Fibroblast of lung (primary cell): ENCODE measurements around the gene EXOC6B.

Experiments
- EZH2 ChIP-seq: IDR thresholded peaks from 2 replicates; pipeline ENCODE4 v1.5.1; 2012; ENCODE audit warnings: low read length, control low read depth, mild to moderate bottlenecking; ENCODE audit errors: missing control alignments
- TF ChIP-seq, protein P1 (sequence below), 2 donors: IDR thresholded peaks in 1 of 2; conservative IDR thresholded peaks in 1 of 2; 1 replicate in 1 of 2; 2 replicates in 1 of 2; pipeline ENCODE4 v1.5.1; 2011 to 2012; ENCODE audit warnings: low read length in 2 of 2, control low read depth in 1 of 2, inconsistent platforms in 1 of 2, low read depth in 1 of 2, mild to moderate bottlenecking in 1 of 2

DNA sequence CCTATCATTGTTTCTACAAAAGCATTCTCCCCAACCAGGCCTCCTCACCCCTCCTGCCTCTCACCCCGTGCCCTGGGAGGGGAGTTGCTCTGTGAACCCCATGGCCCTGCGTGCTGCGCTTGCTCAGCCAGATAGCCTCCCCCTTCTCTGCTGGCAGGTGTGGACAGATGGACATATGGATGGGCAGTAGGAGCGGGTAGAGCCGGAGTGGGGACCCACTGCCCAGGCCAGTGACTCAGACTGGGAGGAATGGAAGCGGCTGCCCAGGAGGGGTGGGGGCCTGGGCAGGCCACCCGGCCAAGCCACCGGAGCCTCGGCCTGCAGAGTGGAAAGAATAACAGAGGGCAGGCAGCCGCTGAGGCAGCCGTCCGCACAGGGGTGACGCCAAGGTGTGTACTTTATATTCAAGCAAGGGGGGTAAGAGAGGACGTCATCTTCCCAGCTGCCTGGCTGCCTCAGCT is 686.9 kb downstream of the EXOC6B start:
- TF ChIP-seq, protein P1, sequence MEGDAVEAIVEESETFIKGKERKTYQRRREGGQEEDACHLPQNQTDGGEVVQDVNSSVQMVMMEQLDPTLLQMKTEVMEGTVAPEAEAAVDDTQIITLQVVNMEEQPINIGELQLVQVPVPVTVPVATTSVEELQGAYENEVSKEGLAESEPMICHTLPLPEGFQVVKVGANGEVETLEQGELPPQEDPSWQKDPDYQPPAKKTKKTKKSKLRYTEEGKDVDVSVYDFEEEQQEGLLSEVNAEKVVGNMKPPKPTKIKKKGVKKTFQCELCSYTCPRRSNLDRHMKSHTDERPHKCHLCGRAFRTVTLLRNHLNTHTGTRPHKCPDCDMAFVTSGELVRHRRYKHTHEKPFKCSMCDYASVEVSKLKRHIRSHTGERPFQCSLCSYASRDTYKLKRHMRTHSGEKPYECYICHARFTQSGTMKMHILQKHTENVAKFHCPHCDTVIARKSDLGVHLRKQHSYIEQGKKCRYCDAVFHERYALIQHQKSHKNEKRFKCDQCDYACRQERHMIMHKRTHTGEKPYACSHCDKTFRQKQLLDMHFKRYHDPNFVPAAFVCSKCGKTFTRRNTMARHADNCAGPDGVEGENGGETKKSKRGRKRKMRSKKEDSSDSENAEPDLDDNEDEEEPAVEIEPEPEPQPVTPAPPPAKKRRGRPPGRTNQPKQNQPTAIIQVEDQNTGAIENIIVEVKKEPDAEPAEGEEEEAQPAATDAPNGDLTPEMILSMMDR (conservative IDR thresholded peaks at IDR 0.05 in 1 of 2, IDR thresholded peaks at IDR 0.05 in 1 of 2; ENCODE audit: low read depth in 1 of 2, low read length in 2 of 2), result no peak
- TF ChIP-seq EZH2, result no peak
